ENCODE results near the gene PLPPR4.
"Not testable (repeated sequence)": the region's sequence is repeated elsewhere in the genome, so short reads cannot be mapped to it uniquely, and the experiment has no call there.

Gene PLPPR4

GRCh38 chr1:99269321-99269720 is 5.0 kb downstream of the PLPPR4 start:
- no peak for DNase-seq (ENCODE audit: low read depth)

- no peak for DNase-seq (ENCODE audit: low read depth)
Observed at GRCh38 chr1:99270646-99271045, 6.4 kb downstream of the PLPPR4 start.

GRCh38 chr1:99271249-99271648 is 7.0 kb downstream of the PLPPR4 start:
- no peak for DNase-seq (ENCODE audit: low read depth)

GRCh38 chr1:99277066-99277465 is 12.8 kb downstream of the PLPPR4 start:
- no peak for DNase-seq (ENCODE audit: low read depth)

DNA sequence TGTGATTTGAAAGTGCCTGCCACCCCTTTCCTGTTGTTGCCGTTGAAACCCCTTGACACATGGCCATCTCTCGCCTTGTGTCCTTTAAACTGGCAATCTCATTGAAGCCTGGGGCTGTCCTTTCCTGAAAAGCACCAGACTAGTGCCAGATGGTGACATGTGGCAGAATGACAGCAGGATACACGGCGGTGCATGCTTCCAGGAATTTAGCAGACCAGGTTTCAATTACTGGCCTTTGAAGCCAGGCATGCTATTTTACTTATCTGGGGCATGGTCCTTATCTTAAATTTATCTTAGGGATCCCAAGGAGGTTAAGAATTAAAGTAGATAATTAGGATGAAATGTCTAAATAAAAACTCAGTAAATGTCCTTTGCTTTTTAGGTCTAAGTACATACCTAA is 15.2 kb downstream of the PLPPR4 start:
- no peak for DNase-seq (ENCODE audit: low read depth)

- no peak for DNase-seq (ENCODE audit: low read depth)
Observed at GRCh38 chr1:99281105-99281504, 16.8 kb downstream of the PLPPR4 start.

DNA sequence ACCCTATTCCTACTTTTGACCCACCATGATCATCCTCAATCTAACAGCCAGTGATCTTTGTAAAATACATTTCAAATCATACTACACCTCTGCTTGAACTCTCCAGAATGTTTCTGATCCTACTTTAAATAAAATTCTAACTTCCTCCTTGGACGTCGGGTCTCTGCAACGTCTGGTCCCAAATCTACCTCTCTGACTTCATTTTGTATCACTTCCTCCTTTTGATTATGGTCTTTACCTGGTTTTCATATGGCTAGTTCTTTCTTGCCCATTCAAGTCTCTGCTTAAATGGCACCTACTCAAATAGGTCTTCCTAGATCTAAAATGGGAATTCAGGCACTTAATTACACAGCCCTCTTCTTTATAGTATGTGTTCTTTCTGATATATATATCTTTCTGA is 18.2 kb downstream of the PLPPR4 start:
- no peak for DNase-seq (ENCODE audit: low read depth)

- not testable (repeated sequence) for DNase-seq (ENCODE audit: low read depth)
Observed at GRCh38 chr1:99283521-99283920, 19.2 kb downstream of the PLPPR4 start.

- DNase-seq (ENCODE audit: low read depth) = no peak
Observed at GRCh38 chr1:99292886-99293285, 28.6 kb downstream of the PLPPR4 start.

DNA sequence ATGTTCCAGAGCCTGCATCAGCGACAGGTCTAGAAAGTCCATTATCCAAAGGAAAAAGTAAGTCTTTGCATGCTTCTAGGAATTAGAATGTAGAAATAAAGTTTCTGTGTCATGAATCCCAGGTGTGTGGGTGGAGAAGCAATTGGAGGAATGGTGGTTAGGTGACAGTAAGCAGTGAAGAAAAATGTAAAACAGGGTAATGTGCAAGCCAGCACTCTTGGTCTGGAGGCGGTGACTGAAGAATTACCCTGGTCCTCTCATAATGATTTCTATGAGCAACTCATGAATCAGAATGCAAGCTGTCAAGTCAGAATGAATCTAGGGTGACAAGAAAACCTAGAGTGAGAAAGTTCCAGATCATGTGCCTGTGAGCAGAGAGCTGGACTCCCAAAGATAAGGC is 33.6 kb downstream of the PLPPR4 start:
- no peak for DNase-seq (ENCODE audit: low read depth)

- DNase-seq (ENCODE audit: low read depth) = no peak
Observed at GRCh38 chr1:99304725-99305282, 40.5 kb downstream of the PLPPR4 start.

GRCh38 chr1:99305626-99306025 is 41.3 kb downstream of the PLPPR4 start:
- DNase-seq (ENCODE audit: low read depth) = no peak

DNA sequence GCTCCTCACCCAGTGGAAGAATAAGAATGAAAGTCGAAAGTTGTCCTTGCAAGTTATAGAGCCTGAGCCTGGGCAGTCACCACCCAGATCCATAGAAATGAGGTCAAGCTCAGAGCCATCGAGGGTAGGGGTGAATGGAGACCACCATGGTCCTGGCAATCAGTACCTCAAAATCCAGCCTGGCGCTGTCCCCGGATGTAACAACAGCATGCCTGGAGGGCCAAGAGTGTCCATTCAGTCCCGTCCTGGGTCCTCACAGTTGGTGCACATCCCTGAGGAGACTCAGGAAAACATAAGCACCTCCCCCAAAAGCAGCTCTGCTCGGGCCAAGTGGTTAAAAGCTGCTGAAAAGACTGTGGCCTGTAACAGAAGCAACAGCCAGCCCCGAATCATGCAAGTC is 41.8 kb downstream of the PLPPR4 start:
- DNase-seq (ENCODE audit: low read depth) = no peak

DNA sequence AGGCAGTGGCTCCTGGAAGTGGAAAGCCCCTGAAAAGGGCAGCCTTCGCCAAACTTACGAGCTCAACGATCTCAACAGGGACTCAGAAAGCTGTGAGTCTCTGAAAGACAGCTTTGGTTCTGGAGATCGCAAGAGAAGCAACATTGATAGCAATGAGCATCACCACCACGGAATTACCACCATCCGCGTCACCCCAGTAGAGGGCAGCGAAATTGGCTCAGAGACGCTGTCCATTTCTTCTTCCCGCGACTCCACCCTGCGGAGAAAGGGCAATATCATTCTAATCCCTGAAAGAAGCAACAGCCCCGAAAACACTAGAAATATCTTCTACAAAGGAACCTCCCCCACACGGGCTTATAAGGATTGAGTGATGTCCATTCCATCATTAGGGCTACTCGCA is 42.4 kb downstream of the PLPPR4 start:
- no peak for DNase-seq (ENCODE audit: low read depth)

- no peak for DNase-seq (ENCODE audit: low read depth)
Observed at GRCh38 chr1:99315305-99315704, 51.0 kb downstream of the PLPPR4 start.

DNA sequence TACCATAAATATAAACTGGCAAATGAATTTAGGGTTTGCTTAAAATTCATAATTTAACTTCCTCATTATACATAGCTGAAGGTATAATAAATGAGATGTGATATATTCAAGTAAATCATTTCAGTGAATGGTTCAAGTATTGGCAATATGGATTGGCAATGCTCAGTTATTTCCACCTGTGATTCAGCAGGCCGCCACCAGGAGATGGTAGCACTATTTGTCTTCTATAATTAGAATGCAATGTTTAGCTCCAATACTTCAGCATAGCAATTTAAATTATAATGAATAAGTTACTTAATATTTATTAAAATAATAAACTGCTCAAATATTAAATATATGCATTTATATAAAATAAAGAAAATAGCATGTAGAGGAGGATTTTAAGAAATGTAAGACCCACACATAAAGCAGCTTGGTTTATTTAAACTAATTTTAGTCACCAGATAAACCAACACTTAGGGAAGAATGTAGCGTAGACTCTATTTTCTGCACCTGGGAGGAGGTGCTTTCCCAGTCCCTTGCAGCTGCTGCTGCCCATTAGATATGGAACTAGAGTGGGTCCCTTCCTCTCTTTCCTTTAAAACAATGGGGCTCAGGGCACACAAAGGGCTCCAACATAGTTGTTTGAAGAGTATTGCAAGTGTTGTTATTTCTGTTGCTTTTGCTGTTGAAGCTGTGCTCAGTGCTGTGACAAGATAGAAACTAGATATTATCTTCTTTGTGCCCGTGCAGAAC is 62.1 kb downstream of the PLPPR4 start:
- no peak for DNase-seq (ENCODE audit: low read depth)

GRCh38 chr1:99327357-99327756 is 63.1 kb downstream of the PLPPR4 start:
- no peak for DNase-seq (ENCODE audit: low read depth)

GRCh38 chr1:99328171-99328570 is 63.9 kb downstream of the PLPPR4 start:
- no peak for DNase-seq (ENCODE audit: low read depth)

DNA sequence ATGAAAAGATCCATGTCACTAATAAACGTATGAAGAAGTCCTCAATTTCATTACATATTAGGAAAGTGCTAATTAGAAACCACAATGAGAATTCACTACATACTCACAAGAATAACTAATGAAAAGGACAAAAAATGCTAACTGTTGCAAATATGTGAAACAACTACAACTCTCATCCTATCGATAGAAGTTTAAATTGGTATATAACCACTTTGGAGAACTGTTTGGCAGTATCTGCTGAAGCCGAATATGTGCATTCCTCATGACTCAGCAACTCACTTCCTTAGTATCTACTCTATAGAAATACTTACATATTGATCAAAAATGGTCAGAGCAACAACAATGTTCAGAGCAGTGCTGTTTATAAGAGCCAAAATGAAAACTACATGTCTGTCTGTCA is 66.8 kb downstream of the PLPPR4 start:
- DNase-seq (ENCODE audit: low read depth) = no peak

DNA sequence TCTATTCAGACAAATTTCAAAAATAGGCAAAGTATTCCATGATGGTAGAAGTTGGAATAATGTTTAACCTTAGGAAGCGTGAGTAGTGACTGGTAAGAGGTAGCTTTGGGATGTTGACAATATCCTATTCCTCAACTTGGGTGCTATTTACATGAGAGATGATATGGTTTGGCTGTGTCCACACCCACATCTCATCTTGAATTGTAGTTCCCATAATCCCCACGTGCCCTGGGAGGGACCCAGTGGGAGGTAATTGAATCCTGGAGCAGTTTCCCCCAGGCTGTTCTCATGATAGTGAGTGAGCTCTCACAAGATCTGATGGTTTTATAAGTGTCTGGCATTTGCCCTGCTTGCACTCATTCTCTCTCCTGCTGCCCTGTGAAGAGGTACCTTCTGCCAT is 67.3 kb downstream of the PLPPR4 start:
- no peak for DNase-seq (ENCODE audit: low read depth)

GRCh38 chr1:99332561-99332960 is 68.3 kb downstream of the PLPPR4 start:
- no peak for DNase-seq (ENCODE audit: low read depth)

- DNase-seq (ENCODE audit: low read depth) = no peak
Observed at GRCh38 chr1:99334991-99335390, 70.7 kb downstream of the PLPPR4 start.

DNA sequence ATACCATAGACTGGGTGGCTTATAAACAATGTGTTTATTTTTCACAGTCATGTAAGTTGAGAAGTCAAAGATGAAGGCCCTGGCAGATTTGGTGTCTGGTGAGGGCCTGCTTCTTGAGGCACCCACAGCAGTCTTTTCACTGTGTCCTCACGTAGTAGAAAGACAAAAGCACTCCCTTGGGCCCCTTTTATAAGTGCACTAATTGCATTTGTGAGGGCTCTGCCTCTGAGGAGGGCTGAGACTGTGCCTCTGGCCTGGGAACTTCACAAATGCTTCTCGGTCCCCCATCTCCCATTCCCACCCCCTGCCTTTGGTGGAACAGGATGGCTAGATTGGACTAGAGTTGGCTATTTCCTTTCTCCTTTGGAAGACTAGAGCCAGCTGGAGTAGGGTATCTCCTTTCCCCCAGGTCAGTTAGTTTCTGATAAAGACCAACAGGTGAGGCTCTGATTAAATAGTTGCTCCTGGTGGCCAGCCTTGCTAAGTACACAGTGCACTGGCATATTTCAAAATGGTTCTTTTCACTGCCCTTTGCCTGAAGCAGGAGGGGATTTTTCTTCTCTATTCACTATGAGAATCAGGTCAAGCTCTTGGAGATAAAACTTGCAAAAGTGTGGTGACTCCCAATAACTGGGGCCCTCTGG is 82.9 kb downstream of the PLPPR4 start:
- DNase-seq (ENCODE audit: low read depth) = no peak
